GM10847 (cell line): Measurements from ENCODE around the gene ZNF606.

Source experiments
- POLR2A ChIP-seq: IDR thresholded peaks from 2 replicates; pipeline ENCODE4 v1.6.1; 2011; ENCODE audit not compliant: insufficient read length; ENCODE audit errors: extremely low read depth

The ZNF606 gene

GRCh38 chr19:58033741-58034476, 31.3 kb upstream of the ZNF606 start, which contains the start of gene ZSCAN1:
ZSCAN1 (plus strand) TSS chr19:58034025; CDS start chr19:58037837, 3,812 bp downstream.
- no peak for TF ChIP-seq POLR2A

- no peak for TF ChIP-seq POLR2A
Observed at GRCh38 chr19:58024661-58025060, 22.0 kb upstream of the ZNF606 start.

- no peak for TF ChIP-seq POLR2A
Observed at GRCh38 chr19:58022283-58022660, 19.7 kb upstream of the ZNF606 start.

- no peak for TF ChIP-seq POLR2A
Observed at GRCh38 chr19:58021541-58022282, 19.1 kb upstream of the ZNF606 start.

- TF ChIP-seq POLR2A = no peak
Observed at GRCh38 chr19:58020129-58020528, 17.5 kb upstream of the ZNF606 start.

GRCh38 chr19:58014141-58014540, 11.5 kb upstream of the ZNF606 start:
- no peak for TF ChIP-seq POLR2A

- TF ChIP-seq POLR2A = no peak
Observed at GRCh38 chr19:58010507-58010906, 7.9 kb upstream of the ZNF606 start.

- no peak for TF ChIP-seq POLR2A
Observed at GRCh38 chr19:58009666-58010301, 7.2 kb upstream of the ZNF606 start.

GRCh38 chr19:58009301-58009665, 6.7 kb upstream of the ZNF606 start:
- no peak for TF ChIP-seq POLR2A

- no peak for TF ChIP-seq POLR2A
Observed at GRCh38 chr19:58007285-58007684, 4.7 kb upstream of the ZNF606 start.

GRCh38 chr19:58003174-58003828, 681 bp upstream of the ZNF606 start:
- TF ChIP-seq POLR2A = no peak

- no peak for TF ChIP-seq POLR2A
Observed at GRCh38 chr19:58001895-58002369, 688 bp downstream of the ZNF606 start.

GRCh38 chr19:58000677-58001076, 1.9 kb downstream of the ZNF606 start:
- no peak for TF ChIP-seq POLR2A

GRCh38 chr19:57992841-57993240, 9.8 kb downstream of the ZNF606 start:
- TF ChIP-seq POLR2A = no peak

GRCh38 chr19:57978586-57979289, 23.9 kb downstream of the ZNF606 start:
- no peak for TF ChIP-seq POLR2A

- TF ChIP-seq POLR2A = no peak
Observed at GRCh38 chr19:57974434-57974833, 28.2 kb downstream of the ZNF606 start, which contains the start of gene C19orf18. C19orf18 (minus strand) TSS chr19:57974534; CDS start chr19:57974432, 102 bp downstream.
